A549 treated with dexamethasone at 1 μM for 4 hours (cell line): ENCODE results near the gene SYT4. TPM values are rescaled to one million over a fixed set of nuclear protein-coding genes. Genes with fewer than 3 reads are reported as not detected.

ENCODE experiments used
- total RNA-seq: library from RNA; stranded (reverse); fragments of 200-300 nt; extraction: Qiagen RNA extraction; gene quantifications from 5 replicates; pipeline ENCODE4 v1.2.3, GENCODE V29; 2022

SYT4 gene, protein sequence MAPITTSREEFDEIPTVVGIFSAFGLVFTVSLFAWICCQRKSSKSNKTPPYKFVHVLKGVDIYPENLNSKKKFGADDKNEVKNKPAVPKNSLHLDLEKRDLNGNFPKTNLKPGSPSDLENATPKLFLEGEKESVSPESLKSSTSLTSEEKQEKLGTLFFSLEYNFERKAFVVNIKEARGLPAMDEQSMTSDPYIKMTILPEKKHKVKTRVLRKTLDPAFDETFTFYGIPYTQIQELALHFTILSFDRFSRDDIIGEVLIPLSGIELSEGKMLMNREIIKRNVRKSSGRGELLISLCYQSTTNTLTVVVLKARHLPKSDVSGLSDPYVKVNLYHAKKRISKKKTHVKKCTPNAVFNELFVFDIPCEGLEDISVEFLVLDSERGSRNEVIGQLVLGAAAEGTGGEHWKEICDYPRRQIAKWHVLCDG
- total RNA-seq = not detected in 5 replicates

DNA sequence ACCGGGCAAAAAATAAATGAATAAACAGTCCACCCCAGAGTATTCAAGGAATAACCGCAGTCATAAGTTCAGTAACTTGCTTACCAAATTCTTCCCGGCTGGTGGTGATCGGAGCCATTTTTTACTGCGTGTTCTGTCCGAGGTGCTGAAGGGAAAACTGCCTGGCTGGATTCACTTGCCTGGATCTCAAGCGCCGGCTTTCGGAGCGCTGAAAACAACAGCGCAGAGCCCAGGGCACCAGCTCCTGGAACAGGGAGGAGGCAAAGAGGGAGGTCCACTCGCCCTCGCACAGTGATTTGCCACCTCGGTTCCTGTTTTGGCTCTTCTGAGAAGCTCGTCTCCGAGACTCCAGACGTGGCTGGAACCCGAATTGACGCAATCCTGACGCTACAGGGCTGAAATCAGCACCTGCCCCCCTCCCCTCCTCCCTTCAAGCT lies at the start of gene SYT4:
SYT4 (minus strand) TSS at position 327 of the 437 bp plus-strand sequence; CDS start at position 118, 209 bp downstream.

Other genes with a start within 250 kb of the SYT4 start
- not detected in 5 replicates for gene RIT2, start 161.8 kb downstream of the SYT4 start, total RNA-seq